LoVo (cell line): ENCODE data around the gene IL3.

Experiments used
- DNase-seq: peaks from one replicate; pipeline ENCODE4 v3.0.0-alpha.2; 2016; ENCODE audit warnings: low spot score

Gene IL3

GRCh38 chr5:132073231-132074013 lies 13.0 kb downstream of the IL3 start, which contains the start of gene CSF2:
CSF2 (plus strand) TSS chr5:132073789; CDS start chr5:132073824, 35 bp downstream.
- peak; percentile 74 for DNase-seq

GRCh38 chr5:132074091-132074771 lies 13.8 kb downstream of the IL3 start:
- DNase-seq: peak; percentile 38

GRCh38 chr5:132074772-132075718 lies 14.6 kb downstream of the IL3 start:
- no peak for DNase-seq

- no peak for DNase-seq
Measured at GRCh38 chr5:132075719-132076077, 15.2 kb downstream of the IL3 start.

GRCh38 chr5:132076202-132076830 lies 15.9 kb downstream of the IL3 start:
- DNase-seq: no peak

- no peak for DNase-seq
Measured at GRCh38 chr5:132076983-132077382, 16.5 kb downstream of the IL3 start.

- DNase-seq: no peak
Measured at GRCh38 chr5:132079081-132079480, 18.6 kb downstream of the IL3 start.

GRCh38 chr5:132079619-132080018 lies 19.2 kb downstream of the IL3 start:
- no peak for DNase-seq

GRCh38 chr5:132080595-132080994 lies 20.1 kb downstream of the IL3 start:
- DNase-seq: no peak

- DNase-seq: no peak
Measured at GRCh38 chr5:132081458-132081857, 21.0 kb downstream of the IL3 start.

- DNase-seq: no peak
Measured at GRCh38 chr5:132082329-132083023, 22.0 kb downstream of the IL3 start.

GRCh38 chr5:132083071-132083678 lies 22.7 kb downstream of the IL3 start:
- no peak for DNase-seq

- no peak for DNase-seq
Measured at GRCh38 chr5:132085686-132086085, 25.2 kb downstream of the IL3 start.

GRCh38 chr5:132086277-132086794 lies 25.9 kb downstream of the IL3 start:
- peak; percentile 37 for DNase-seq

- DNase-seq: no peak
Measured at GRCh38 chr5:132087176-132087575, 26.7 kb downstream of the IL3 start.

GRCh38 chr5:132087661-132088060 lies 27.2 kb downstream of the IL3 start:
- DNase-seq: no peak

GRCh38 chr5:132089363-132089762 lies 28.9 kb downstream of the IL3 start:
- no peak for DNase-seq

- peak; percentile 69 for DNase-seq
Measured at GRCh38 chr5:132090107-132090506, 29.7 kb downstream of the IL3 start.

GRCh38 chr5:132093271-132093670 lies 32.8 kb downstream of the IL3 start:
- DNase-seq: no peak

- peak; percentile 83 for DNase-seq
Measured at GRCh38 chr5:132094393-132095076, 34.1 kb downstream of the IL3 start.
